Measurements from ENCODE around the gene NR2F1. TPM values are rescaled to one million over a fixed set of nuclear protein-coding genes. Genes with fewer than 3 reads are reported as not detected.

NR2F1 gene
- total RNA-seq, 1 donor from 2014 or later = not detected

DNA sequence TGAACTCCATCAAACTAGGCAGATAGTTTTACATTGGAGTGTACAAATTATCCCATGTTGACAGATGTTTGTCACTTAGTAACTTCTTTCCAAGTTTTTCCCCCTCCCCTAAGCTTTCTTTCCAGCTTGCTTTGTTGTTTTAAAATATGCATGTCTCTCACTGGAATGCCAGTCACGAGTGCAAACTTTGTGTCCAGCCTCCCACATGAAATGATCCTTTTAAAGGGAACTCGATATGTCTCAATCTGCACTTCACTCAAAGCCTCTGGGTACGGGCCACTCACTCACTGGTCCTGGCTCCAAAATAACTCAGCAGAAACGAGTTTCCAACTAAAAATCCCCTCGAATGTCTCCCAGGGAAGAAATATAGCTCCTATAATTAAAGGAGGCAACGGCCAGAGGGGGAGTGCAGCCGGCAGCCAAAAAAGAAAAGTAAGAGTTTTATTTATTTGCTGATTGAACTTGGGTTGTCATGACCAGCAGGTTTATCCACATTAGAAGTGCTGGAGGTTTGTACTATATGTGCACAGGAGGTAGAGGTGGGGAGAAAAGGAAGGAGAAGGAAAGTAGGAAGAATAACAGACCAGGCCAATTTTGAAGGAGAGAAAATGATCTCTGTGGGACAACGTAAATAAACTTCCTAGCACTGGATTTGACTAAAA, 17.5 kb downstream of the NR2F1 start:
- no peaks in the 10 kb centered on the region for H3K4me1 Mint-ChIP-seq (ENCODE audit: low read depth)
- intact Hi-C loops (cut with micrococcal nuclease) = no loop called here

DNA sequence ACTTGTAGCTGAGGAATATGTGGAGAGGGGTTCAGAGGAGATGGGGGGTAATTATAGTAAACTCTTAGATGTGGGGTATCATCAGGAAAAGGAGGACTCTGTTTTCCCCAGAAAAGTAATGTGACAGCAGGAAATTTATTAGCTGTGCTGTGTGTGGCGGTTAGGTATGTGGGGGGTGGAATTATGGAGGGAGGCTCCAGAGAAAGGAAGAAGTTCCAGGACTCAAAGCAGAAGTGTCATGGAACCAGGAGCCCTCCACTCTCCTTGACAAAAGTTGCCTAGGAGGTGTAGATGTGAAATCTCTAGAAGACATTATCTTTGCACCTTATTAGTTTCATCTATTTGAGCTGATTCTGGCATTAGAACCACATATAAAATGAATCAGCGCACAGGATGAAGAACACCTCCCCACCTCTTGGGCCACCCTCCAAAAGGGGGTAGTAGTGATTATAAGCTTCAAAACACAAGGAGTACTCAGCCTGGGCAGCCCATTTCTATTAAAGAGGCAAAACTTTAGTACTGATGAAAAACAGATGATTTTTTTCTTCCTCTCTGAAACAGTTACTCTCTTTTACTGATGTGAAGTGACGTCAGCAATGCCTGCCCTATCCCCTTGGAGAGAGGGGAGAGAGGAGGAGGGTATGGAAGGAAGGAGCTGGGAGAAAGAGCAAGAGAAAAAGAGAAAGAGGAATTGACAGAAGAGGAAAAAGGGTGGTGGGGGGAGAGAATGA, 18.2 kb downstream of the NR2F1 start:
- DNase-seq (ENCODE audit: low spot score) = no peak
- Mint-ChIP-seq H3K27me3 (ENCODE audit: low read depth) (peaks cover 27% of the 10 kb centered on the region), H3K4me3 (ENCODE audit: low read depth) (no peak overlapping the region), H3K4me1 (ENCODE audit: low read depth) (no peaks in the 10 kb centered on the region), H3K27ac (no peak overlapping the region), H3K9me3 (peaks cover under 1% of the 10 kb centered on the region), H3K36me3 (ENCODE audit: low read depth) (no peaks in the 10 kb centered on the region)
- intact Hi-C loops (cut with micrococcal nuclease) = no loop called here

More for the DNA sequence above, 17.5 kb downstream of the NR2F1 start:
- no peak overlapping the region for H3K4me3 Mint-ChIP-seq (ENCODE audit: low read depth)
- H3K27ac Mint-ChIP-seq = no peak overlapping the region
- H3K27me3 Mint-ChIP-seq (ENCODE audit: low read depth) = peaks cover 27% of the 10 kb centered on the region
- no peaks in the 10 kb centered on the region for H3K36me3 Mint-ChIP-seq (ENCODE audit: low read depth)
- DNase-seq (ENCODE audit: low spot score) = no peak
- peaks cover 5% of the 10 kb centered on the region for H3K9me3 Mint-ChIP-seq

DNA sequence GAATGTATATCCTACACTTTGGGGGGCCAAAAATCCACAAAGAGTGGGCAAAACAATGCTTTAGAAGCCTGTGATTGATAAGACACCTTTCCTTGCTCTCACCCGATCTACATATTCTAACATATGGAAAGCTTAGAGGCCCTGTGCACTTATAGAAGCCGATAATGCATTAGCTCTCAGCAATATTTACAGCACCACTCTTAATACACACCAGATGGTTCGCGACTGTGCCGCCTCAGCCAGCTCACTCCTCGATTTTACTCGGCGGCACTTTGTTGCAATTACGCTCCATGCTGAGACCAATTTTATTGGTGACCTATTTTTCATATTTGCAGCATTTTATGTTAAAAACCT, 18.8 kb downstream of the NR2F1 start:
- Mint-ChIP-seq H3K27ac (no peak overlapping the region), H3K27me3 (ENCODE audit: low read depth) (peaks cover 27% of the 10 kb centered on the region), H3K4me3 (ENCODE audit: low read depth) (no peak overlapping the region), H3K4me1 (ENCODE audit: low read depth) (no peaks in the 10 kb centered on the region), H3K36me3 (ENCODE audit: low read depth) (no peaks in the 10 kb centered on the region), H3K9me3 (no peaks in the 10 kb centered on the region)
- no peak for DNase-seq (ENCODE audit: low spot score)
- intact Hi-C loops (cut with micrococcal nuclease) = loop anchor here (2.0 kb wide), 1 partner anchor 29 kb away; no protein-coding TSS in a partner anchor

DNA sequence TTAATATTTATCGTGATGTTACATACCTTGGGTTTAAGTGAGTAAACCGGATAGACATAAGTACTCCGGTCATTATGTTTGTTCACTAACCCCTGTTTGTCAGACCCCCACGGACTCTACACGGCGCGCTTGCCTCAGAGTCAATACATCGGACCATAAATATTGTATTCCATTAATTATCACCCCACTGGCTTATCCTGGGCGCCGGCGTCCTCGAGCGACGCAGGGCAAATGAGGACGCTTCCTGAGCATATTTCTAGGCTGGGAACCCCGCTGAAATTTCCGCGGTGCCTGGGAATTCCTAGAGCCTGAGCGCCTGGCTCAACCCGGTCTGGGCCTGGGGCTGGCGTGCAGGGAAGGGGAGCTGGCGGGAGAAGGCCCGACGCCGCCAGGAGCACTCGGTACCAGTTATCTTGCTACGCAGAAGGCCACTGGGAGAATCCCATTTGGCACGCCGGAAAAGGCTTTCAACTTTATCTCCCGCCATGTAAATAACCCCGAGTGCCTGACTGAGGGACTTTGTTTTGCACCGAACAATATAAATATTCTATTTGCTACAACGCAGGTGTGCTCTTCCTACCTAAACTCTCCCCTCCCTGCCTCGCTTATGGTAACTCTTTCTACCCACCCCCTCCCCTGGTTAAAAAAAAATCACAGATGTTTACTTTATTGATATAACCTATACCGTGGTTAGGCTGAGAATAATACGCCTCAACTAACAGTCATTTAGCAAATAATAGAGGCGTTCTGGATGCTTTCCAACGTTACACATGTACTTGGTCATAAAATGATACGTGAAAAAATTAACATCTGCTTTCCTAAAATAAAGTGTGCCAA, 19.4 kb downstream of the NR2F1 start:
- no peaks in the 10 kb centered on the region for H3K36me3 Mint-ChIP-seq (ENCODE audit: low read depth)
- intact Hi-C loops (cut with micrococcal nuclease) = loop anchor here (2.0 kb wide), 1 partner anchor 30 kb away; no protein-coding TSS in a partner anchor
- no peak overlapping the region for H3K4me3 Mint-ChIP-seq (ENCODE audit: low read depth)
- no peak overlapping the region for H3K27ac Mint-ChIP-seq
- peaks cover 30% of the 10 kb centered on the region for H3K27me3 Mint-ChIP-seq (ENCODE audit: low read depth)
- DNase-seq (ENCODE audit: low spot score) = no peak
- H3K4me1 Mint-ChIP-seq (ENCODE audit: low read depth) = no peaks in the 10 kb centered on the region
- H3K9me3 Mint-ChIP-seq = no peaks in the 10 kb centered on the region

DNA sequence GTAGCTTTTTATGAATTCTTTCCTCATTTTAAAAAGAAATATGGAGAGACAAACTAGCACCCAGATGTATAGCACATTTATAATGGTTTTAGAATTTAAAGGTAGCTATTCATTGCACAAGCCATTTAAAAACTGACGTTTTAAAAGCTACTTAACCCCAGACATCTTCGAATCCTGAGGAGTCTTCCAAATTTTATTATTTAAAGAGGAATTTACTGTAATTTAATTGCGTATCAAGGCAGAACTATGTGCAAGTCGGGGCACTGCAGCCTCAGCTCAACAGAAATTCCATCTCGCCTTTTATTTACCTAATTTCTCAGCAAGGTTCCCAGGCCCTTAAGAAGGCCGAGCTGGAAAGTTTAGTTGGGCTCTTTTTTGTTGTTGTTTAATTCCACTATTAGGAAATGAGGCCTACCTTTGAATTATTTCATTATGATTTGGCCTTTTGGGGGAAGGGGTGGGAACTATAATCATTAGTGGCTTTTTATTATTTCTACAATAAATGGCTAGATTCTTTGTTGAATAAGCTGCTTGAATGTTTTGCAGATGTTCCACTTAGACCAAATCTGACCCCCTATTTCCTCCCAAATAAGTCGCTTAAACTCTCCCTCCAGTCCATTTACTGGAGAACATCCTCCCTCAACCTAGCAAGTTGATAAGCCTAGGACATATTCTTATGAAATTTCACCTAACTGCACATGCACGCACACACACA, 20.2 kb downstream of the NR2F1 start:
- no peak for DNase-seq (ENCODE audit: low spot score)
- peaks cover 3% of the 10 kb centered on the region for H3K4me1 Mint-ChIP-seq (ENCODE audit: low read depth)
- H3K4me3 Mint-ChIP-seq (ENCODE audit: low read depth) = no peak overlapping the region
- peaks cover 38% of the 10 kb centered on the region for H3K27me3 Mint-ChIP-seq (ENCODE audit: low read depth)
- no peaks in the 10 kb centered on the region for H3K9me3 Mint-ChIP-seq
- no peak overlapping the region for H3K27ac Mint-ChIP-seq
- H3K36me3 Mint-ChIP-seq (ENCODE audit: low read depth) = no peaks in the 10 kb centered on the region
- intact Hi-C loops (cut with micrococcal nuclease) = loop anchor here (2.0 kb wide), 1 partner anchor 30 kb away; no protein-coding TSS in a partner anchor

DNA sequence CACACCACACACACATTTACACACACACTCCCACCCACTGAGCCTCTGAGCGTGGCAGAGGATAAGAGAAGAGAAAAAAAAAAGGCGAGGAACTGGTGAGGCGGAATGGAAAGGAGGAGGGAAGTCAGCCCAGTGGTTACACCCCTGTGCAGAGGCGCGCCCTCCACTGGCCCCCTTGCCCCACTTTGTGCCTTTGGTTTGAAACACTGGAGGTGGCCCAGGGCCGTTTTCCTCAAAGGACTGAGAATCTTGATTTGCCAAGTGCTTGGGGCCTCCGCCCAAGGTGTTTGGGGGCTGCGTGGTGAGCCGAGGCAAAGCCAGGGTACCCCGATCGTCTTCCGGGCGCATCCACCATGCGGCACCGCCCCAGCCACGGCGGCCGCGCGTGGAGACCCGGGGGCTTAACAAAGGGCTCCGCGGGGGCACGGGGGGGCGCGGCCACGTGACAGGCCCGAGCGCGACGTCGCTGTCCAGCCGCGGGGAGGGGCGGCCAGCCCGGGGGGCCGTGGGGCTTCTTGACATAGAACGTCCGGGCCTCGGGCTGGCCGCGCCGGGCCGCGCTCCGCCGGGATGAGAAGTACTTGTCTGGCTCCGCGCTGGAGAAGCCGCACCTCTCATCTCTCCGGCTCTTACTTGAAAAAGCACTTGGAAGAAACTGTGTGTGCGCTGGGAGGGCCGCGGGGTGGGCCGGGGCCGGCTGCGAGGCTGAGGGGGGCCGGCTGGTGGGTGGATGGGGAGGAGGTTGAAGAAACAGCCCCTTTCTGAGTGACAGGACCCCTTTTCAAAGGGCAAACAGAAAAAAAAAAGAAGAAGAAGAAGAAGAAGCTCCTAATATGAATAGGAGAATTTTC, 21.0 kb downstream of the NR2F1 start:
- H3K4me1 Mint-ChIP-seq (ENCODE audit: low read depth) = peaks cover 3% of the 10 kb centered on the region
- peaks cover 42% of the 10 kb centered on the region for H3K27me3 Mint-ChIP-seq (ENCODE audit: low read depth)

DNA sequence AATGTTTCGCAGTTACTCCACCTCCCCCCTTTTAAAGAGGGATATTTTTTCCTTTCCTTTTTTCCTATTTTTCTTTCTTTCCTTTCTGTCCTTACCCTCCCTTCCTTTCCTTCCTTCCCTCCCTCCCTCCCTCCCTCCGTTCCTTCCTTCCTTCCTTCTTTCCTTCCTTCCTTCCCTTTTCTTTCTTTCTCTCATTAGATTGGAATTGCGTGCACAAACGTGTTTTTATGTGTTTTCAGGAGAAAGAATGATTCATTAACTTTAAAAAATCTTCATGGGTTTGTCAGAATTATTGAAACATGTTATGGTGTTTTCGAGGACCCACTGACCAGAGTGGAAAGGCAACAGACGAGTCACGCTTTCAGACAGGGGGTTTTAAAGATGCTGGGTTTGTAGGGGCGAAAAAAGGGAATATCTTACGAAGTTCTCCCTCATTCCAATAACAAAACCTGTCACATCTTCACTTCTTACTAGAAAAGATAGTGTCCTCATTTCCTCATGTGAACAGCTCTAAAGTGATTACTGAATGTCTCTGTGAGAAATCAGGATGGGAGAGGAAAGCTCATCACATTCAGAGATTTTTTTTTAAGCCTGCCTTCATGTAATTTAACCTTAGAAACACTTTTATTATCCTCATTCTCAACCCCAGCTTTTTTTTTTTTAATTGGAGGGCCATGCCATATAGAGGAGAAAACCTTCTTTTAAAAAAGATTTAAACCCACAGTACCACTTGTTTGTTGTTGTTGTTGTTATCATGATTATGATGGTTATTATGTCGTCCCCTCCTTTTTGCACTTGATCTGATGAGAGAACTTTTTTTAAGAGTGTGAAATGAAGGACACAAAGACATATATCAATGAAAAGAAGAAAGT, 21.9 kb downstream of the NR2F1 start:
- intact Hi-C loops (cut with micrococcal nuclease) = no loop called here
- Mint-ChIP-seq H3K4me3 (ENCODE audit: low read depth) (no peak overlapping the region), H3K36me3 (ENCODE audit: low read depth) (no peaks in the 10 kb centered on the region), H3K4me1 (ENCODE audit: low read depth) (peaks cover 3% of the 10 kb centered on the region), H3K9me3 (no peaks in the 10 kb centered on the region), H3K27ac (no peak overlapping the region), H3K27me3 (ENCODE audit: low read depth) (peaks cover 51% of the 10 kb centered on the region)
- DNase-seq (ENCODE audit: low spot score) = no peak

More for the DNA sequence above, 21.0 kb downstream of the NR2F1 start:
- Mint-ChIP-seq H3K9me3 (no peaks in the 10 kb centered on the region), H3K36me3 (ENCODE audit: low read depth) (no peaks in the 10 kb centered on the region), H3K27ac (no peak overlapping the region), H3K4me3 (ENCODE audit: low read depth) (no peak overlapping the region)
- no peak for DNase-seq (ENCODE audit: low spot score)
- intact Hi-C loops (cut with micrococcal nuclease) = loop anchor here (2.0 kb wide), 1 partner anchor 31 kb away; no protein-coding TSS in a partner anchor

DNA sequence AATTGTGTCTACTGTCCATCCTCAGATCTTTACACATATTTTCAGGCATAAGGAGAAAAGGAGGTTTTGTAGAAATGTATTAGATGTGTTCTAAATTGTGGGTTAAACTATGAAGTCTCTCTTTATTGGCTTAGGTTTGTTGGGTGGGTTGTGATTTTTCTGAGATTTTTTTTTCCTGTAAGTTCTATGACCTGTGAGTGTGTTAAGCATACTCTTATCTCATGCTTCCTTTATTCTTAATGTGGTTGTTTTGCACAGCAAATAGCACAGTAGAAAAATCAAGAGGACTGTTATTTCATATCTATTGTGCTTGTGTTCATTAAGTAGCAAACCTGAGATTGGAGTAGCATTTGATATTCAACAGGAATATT, 23.3 kb downstream of the NR2F1 start:
- H3K36me3 Mint-ChIP-seq (ENCODE audit: low read depth) = no peaks in the 10 kb centered on the region
- DNase-seq (ENCODE audit: low spot score) = no peak
- H3K9me3 Mint-ChIP-seq = no peaks in the 10 kb centered on the region
- H3K27ac Mint-ChIP-seq = no peak overlapping the region
- H3K4me3 Mint-ChIP-seq (ENCODE audit: low read depth) = no peak overlapping the region
- H3K4me1 Mint-ChIP-seq (ENCODE audit: low read depth) = peaks cover 3% of the 10 kb centered on the region
- H3K27me3 Mint-ChIP-seq (ENCODE audit: low read depth) = peaks cover 64% of the 10 kb centered on the region
- intact Hi-C loops (cut with micrococcal nuclease) = no loop called here

DNA sequence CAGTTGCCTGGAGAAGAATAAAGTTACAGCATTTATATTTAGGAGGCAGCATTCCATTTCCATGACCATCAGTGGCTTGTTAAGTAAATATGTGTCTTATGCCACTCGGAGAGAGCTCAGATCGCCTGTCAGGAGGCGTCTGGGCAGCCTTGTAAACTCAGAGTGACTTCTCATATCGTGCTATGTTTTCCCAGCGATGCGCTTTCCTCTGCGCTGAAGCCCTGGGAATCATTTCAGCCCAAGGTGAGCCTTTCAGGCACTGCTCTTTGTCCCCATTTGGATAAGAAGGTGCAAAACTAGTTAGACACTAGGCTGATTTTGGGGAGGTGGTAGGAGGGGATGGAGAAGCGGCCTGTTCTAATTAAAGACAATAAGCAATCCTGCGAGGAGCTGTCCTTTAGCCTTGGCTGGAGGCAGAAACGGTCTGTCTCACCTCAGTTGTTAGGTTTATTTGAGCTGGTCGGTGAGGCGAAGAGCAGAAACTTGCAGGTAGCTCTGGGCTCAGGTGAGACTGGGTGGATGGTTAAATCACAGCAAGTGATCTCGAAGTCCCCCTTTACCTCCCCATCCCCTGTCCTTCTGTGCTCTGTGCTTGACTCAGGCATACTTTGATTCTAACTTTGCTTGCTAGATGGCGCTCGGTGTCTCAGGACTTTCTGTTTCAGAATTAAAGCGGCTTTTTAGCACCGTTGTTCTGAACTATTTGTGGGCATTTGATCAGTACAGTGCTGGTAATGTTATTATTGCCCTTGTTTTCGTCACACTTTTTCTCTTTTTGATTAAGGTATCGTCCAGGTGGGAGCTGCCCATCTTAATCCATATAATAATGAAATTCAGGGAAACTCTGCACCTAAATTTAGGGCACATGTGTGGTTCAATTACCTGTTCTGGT, 24.6 kb downstream of the NR2F1 start:
- no peak for DNase-seq (ENCODE audit: low spot score)
- no peaks in the 10 kb centered on the region for H3K9me3 Mint-ChIP-seq

DNA sequence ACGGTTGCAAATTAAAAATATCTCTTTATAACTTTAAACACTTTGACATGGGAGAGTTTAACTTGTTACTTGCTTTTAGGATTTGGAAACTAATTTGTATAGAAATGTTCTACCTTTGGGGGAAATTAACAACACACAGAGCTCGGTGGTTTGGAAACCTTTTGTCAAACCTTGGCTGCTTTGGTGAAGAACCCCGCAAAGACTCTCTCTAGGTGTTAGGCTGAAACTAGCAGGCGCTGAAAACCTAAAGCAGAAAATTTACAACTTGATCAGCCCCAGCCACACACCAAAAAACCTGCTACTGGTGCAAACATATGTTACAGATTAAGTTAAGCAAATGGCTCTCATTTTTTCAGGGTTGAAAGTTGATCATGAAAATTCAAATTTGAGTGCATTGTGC, 25.8 kb downstream of the NR2F1 start:
- H3K27ac Mint-ChIP-seq = no peak overlapping the region
- no peaks in the 10 kb centered on the region for H3K36me3 Mint-ChIP-seq (ENCODE audit: low read depth)
- H3K4me1 Mint-ChIP-seq (ENCODE audit: low read depth) = peaks cover 7% of the 10 kb centered on the region
- peaks cover 85% of the 10 kb centered on the region for H3K27me3 Mint-ChIP-seq (ENCODE audit: low read depth)
- no peak overlapping the region for H3K4me3 Mint-ChIP-seq (ENCODE audit: low read depth)
- no peaks in the 10 kb centered on the region for H3K9me3 Mint-ChIP-seq
- DNase-seq (ENCODE audit: low spot score) = no peak
- intact Hi-C loops (cut with micrococcal nuclease) = loop anchor here (1.0 to 2.0 kb wide), 2 partner anchors 192 to 1242 kb away; no protein-coding TSS in a partner anchor

More for the DNA sequence above, 24.6 kb downstream of the NR2F1 start:
- intact Hi-C loops (cut with micrococcal nuclease) = loop anchor here (1.0 to 2.0 kb wide), 3 partner anchors 194 to 1243 kb away; no protein-coding TSS in a partner anchor
- Mint-ChIP-seq H3K27me3 (ENCODE audit: low read depth) (peaks cover 75% of the 10 kb centered on the region), H3K4me1 (ENCODE audit: low read depth) (peaks cover 7% of the 10 kb centered on the region), H3K36me3 (ENCODE audit: low read depth) (no peaks in the 10 kb centered on the region), H3K4me3 (ENCODE audit: low read depth) (no peak overlapping the region), H3K27ac (no peak overlapping the region)

Measured in activated T-helper 2 cell treated with anti-CD3 and anti-CD28 coated beads, Interferon-gamma antibody, Interleukin-2, Interleukin-4, amounts not matched to agents 10 μg/mL and 5 μg/mL and 100 μg/mL, durations not matched to agents 14 hours and 24 hours and 36 hours (primary cell).